B cell (primary cell): ENCODE measurements around the gene MOGAT2. TPM values are rescaled to one million over a fixed set of nuclear protein-coding genes. Genes with fewer than 3 reads are reported as not detected.

Experiments
- ATAC-seq: fragments of 200-7000 bp; cut with Tn5 transposase; one replicate; pipeline ENCODE4 v1.10.0; 2021; ENCODE audit warnings: low read depth, mild to moderate bottlenecking, moderate number of reproducible peaks, moderate library complexity
- CTCF ChIA-PET: fragments of 350-600 bp; sonication (Branson Sonifier 250); formaldehyde crosslinking; loops from one replicate; lab custom pipeline; 2021; ENCODE audit warnings: antibody characterized with exemption, inconsistent platforms; lab: Charles Lee
- POLR2A ChIA-PET: fragments of 350-600 bp; sonication (Branson Sonifier 250); formaldehyde crosslinking; loops from one replicate; lab custom pipeline; 2021; ENCODE audit warnings: antibody characterized with exemption; lab: Charles Lee
- DNase-seq: peaks from one replicate; pipeline ENCODE4 v3.0.0; 2013
- H2AFZ ChIP-seq: 2 replicates; pipeline ENCODE4 v1.6.1; 2012; ENCODE audit warnings: mild to moderate bottlenecking, low read depth, low read length; ENCODE audit not compliant: insufficient read depth, poor library complexity, severe bottlenecking
- H3K27ac ChIP-seq, 2 donors: 1 replicate in 1 of 2; 2 replicates in 1 of 2; pipeline ENCODE4 v1.5.1; 2012 to 2013; ENCODE audit warnings: low read length in 2 of 2, mild to moderate bottlenecking in 2 of 2, moderate library complexity in 1 of 2
- H3K27me3 ChIP-seq, 4 experiments: fragments of 200-600 bp in 1 of 4; sonication (generic) in 1 of 4; replicated peaks in 1 of 4; 1 replicate in 2 of 4; 2 replicates in 2 of 4; pipeline versions ENCODE4 v1.6.1 to v1.7.0; 2013 to 2016; ENCODE audit warnings: low read length in 3 of 4, mild to moderate bottlenecking in 2 of 4, mixed read lengths in 1 of 4, moderate library complexity in 1 of 4; ENCODE audit not compliant: insufficient read depth in 4 of 4, control insufficient read depth in 3 of 4; ENCODE audit errors: control extremely low read depth in 1 of 4
- H3K36me3 ChIP-seq, 2 experiments: replicated peaks in 1 of 2; 1 replicate in 1 of 2; 2 replicates in 1 of 2; pipeline versions ENCODE4 v1.6.1 to v1.7.1; 2013; ENCODE audit warnings: low read length in 1 of 2; ENCODE audit not compliant: insufficient read depth in 2 of 2, control insufficient read depth in 1 of 2; ENCODE audit errors: control extremely low read depth in 1 of 2, extremely low read depth in 1 of 2
- H3K4me1 ChIP-seq, 2 donors: fragments of 200-600 bp in 1 of 2; sonication (generic) in 1 of 2; 1 replicate in 1 of 2; 2 replicates in 1 of 2; pipeline versions ENCODE4 v1.5.1 to v1.6.1; 2013 to 2017; ENCODE audit warnings: low read length in 2 of 2; ENCODE audit not compliant: control insufficient read depth in 2 of 2, insufficient read depth in 2 of 2
- H3K4me2 ChIP-seq: replicated peaks from 2 replicates; pipeline ENCODE3; 2012; ENCODE audit warnings: mild to moderate bottlenecking, low read depth, low read length; ENCODE audit not compliant: poor library complexity, severe bottlenecking
- H3K4me3 ChIP-seq, 5 experiments: fragments of 200-600 bp in 1 of 5; sonication (generic) in 1 of 5; 1 replicate in 3 of 5; 2 replicates in 2 of 5; pipeline versions ENCODE4 v1.5.1 to v1.7.0; 2011 to 2016; ENCODE audit warnings: low read length in 4 of 5, mild to moderate bottlenecking in 4 of 5, low read depth in 2 of 5, control low read depth in 1 of 5, moderate library complexity in 1 of 5; ENCODE audit not compliant: insufficient read depth in 1 of 5; ENCODE audit errors: control extremely low read depth in 1 of 5, extremely low read depth in 1 of 5
- H3K79me2 ChIP-seq: fragments of 200-600 bp; sonication (generic); one replicate; pipeline ENCODE4 v1.6.0; 2016; ENCODE audit warnings: low read length; ENCODE audit not compliant: control insufficient read depth, insufficient read depth
- H3K9ac ChIP-seq: fragments of 200-600 bp; sonication (generic); 2 replicates; pipeline ENCODE4 v1.6.1; 2017; ENCODE audit warnings: mild to moderate bottlenecking, low read length, moderate library complexity
- H3K9me3 ChIP-seq, 3 donors: one replicate each; pipeline versions ENCODE4 v1.6.1 to v1.7.1; 2013; ENCODE audit warnings: low read length in 2 of 3; ENCODE audit not compliant: control insufficient read depth in 2 of 3, insufficient read depth in 1 of 3; ENCODE audit errors: control extremely low read depth in 1 of 3
- H4K20me1 ChIP-seq: 2 replicates; pipeline ENCODE4 v1.6.0; 2012; ENCODE audit warnings: mild to moderate bottlenecking, low read length; ENCODE audit not compliant: insufficient read depth, control insufficient read depth, poor library complexity, severe bottlenecking
- H3K27ac Mint-ChIP-seq: one replicate; pipeline ENCODE4 v1.8.0; 2021; ENCODE audit warnings: mixed read lengths
- H3K27me3 Mint-ChIP-seq: one replicate; pipeline ENCODE4 v1.8.0; 2021; ENCODE audit warnings: mixed read lengths
- H3K4me1 Mint-ChIP-seq: one replicate; pipeline ENCODE4 v1.8.0; 2021; ENCODE audit warnings: mixed read lengths
- H3K4me3 Mint-ChIP-seq: one replicate; pipeline ENCODE4 v1.8.0; 2021; ENCODE audit warnings: mixed read lengths
- H3K9me3 Mint-ChIP-seq: one replicate; pipeline ENCODE4 v1.8.0; 2022; ENCODE audit warnings: mixed read lengths; ENCODE audit not compliant: insufficient read depth
- EZH2 ChIP-seq: IDR thresholded peaks from 2 replicates; pipeline ENCODE4 v1.6.1; 2012; ENCODE audit warnings: borderline replicate concordance, low read depth, mild to moderate bottlenecking, moderate library complexity, low read length; ENCODE audit not compliant: insufficient read depth, poor library complexity, severe bottlenecking
- WGBS: methylation state at CpG from one replicate; pipeline ENCODE4 v1.1.5; 2013; ENCODE audit warnings: missing lambda C conversion rate; ENCODE audit not compliant: insufficient coverage; 5-methylcytosine and 5-hydroxymethylcytosine counted together
- intact Hi-C: fragments of 100-400 bp; cut with micrococcal nuclease; formaldehyde crosslinking; loops from one replicate; pipeline ENCODE4 v1.10.0; 2022
- polyA plus RNA-seq: library from polyadenylated mRNA; depleted of rRNA; stranded (reverse); fragments of >200 nt; gene quantifications from 2 replicates; pipeline ENCODE4 v1.2.3, GENCODE V29; 2012
- small RNA-seq: library from RNA; depleted of rRNA; stranded (forward); fragments of <200 nt; gene quantifications from one replicate; pipeline ENCODE3, GENCODE V24; 2012; ENCODE audit warnings: low replicate concordance, low read depth; ENCODE audit not compliant: insufficient read length
- total RNA-seq, 2 donors: library from RNA; stranded (reverse); fragments of 120-200 nt in 1 of 2; gene quantifications; 1 replicate in 1 of 2; 2 replicates in 1 of 2; pipeline versions ENCODE4 v1.2.3 to v1.2.4, GENCODE V29; 2013 to 2022

The MOGAT2 gene
- total and polyA plus RNA-seq, 2 donors (not counting 1 experiment from before 2014, with no cell fraction given) = not detected

- intact Hi-C loops = no loop called here
- no peak overlapping the region for H3K4me3 ChIP-seq
- H3K9me3 ChIP-seq = no peaks in the 10 kb centered on the region
- Mint-ChIP-seq H3K4me3 (no peak overlapping the region), H3K4me1 (peaks cover 32% of the 10 kb centered on the region), H3K27ac (no peak overlapping the region), H3K9me3 (no peaks in the 10 kb centered on the region), H3K27me3 (no peaks in the 10 kb centered on the region)
- peaks cover 16 to 27% of the 10 kb centered on the region in 2 donors for H3K4me1 ChIP-seq
- POLR2A ChIA-PET = no interaction called here
- H3K9ac ChIP-seq = no peak overlapping the region
- ATAC-seq (no peak), DNase-seq (no peak)
- no peaks in the 10 kb centered on the region for H4K20me1 ChIP-seq
- peaks cover 0 to 12% of the 10 kb centered on the region in 2 experiments for H3K36me3 ChIP-seq
- no peak for TF ChIP-seq EZH2
- H3K27me3 ChIP-seq = no peaks in the 10 kb centered on the region
- no peak overlapping the region for H3K27ac ChIP-seq
- H2AFZ ChIP-seq = no peak overlapping the region
- peaks cover 4% of the 10 kb centered on the region for H3K79me2 ChIP-seq
- CTCF ChIA-PET = interaction anchor here (1.5 kb wide), 1 partner anchor 22 kb away, joined by 4 read pairs; no protein-coding TSS in a partner anchor
- H3K4me2 ChIP-seq = no peak overlapping the region
- WGBS = 90% methylated on average over 5 of the region's 9 CpGs
Measured at GRCh38 chr11:75781831-75782230, 64.2 kb downstream of the MOGAT2 start.

Small RNAs within 50 kb of the gene (small RNA-seq; reads per million reads assigned to genes)
- gene RN7SL786P = not detected

Other genes starting within 250 kb of the MOGAT2 start
- gene GDPD5, start 191.9 kb upstream of the MOGAT2 start, total RNA-seq = 99.6 and 102 TPM in 2 replicates
- 24.0 and 59.1 TPM in 2 replicates for gene GDPD5, start 191.9 kb upstream of the MOGAT2 start, polyA plus RNA-seq
- 5.7 and 7.5 TPM in 2 replicates for gene SERPINH1, start 155.6 kb upstream of the MOGAT2 start, total RNA-seq
- gene SERPINH1, start 155.6 kb upstream of the MOGAT2 start, polyA plus RNA-seq = 3.0 and 4.1 TPM in 2 replicates
- gene MAP6, start 48.8 kb upstream of the MOGAT2 start, total RNA-seq = 0.34 and 0.57 TPM in 2 replicates
- gene MAP6, start 48.8 kb upstream of the MOGAT2 start, polyA plus RNA-seq = 0.12 and 0.54 TPM in 2 replicates
- 6.1 and 6.5 TPM in 2 replicates for gene DGAT2, start 50.9 kb downstream of the MOGAT2 start, total RNA-seq
- 4.6 and 5.8 TPM in 2 replicates for gene DGAT2, start 50.9 kb downstream of the MOGAT2 start, polyA plus RNA-seq
- 94.1 and 115 TPM in 2 replicates for gene UVRAG, start 97.4 kb downstream of the MOGAT2 start, total RNA-seq
- gene UVRAG, start 97.4 kb downstream of the MOGAT2 start, polyA plus RNA-seq = 37.7 and 53.2 TPM in 2 replicates